HepG2 (cell line): ENCODE data around the gene DUS1L. TPM values are rescaled to one million over a fixed set of nuclear protein-coding genes. Genes with fewer than 3 reads are reported as not detected.

Experiments
- CBX2 ChIP-seq, 2 experiments: fragments of 200-600 bp in 1 of 2; sonication (generic); formaldehyde crosslinking in 1 of 2; IDR thresholded peaks; 2 replicates each; pipeline versions ENCODE4 v1.7.0 to v1.8.1; 2018 to 2022; ENCODE audit warnings: low read depth in 2 of 2, low read length in 1 of 2, mild to moderate bottlenecking in 1 of 2, missing genetic modification reagents in 1 of 2
- CHD2 ChIP-seq: IDR thresholded peaks from 2 replicates; pipeline ENCODE4 v1.6.1; 2011; ENCODE audit warnings: low read depth, low read length, improper control_type of control experiment
- FOXO1 ChIP-seq: sonication (generic); formaldehyde crosslinking; IDR thresholded peaks from 2 replicates; pipeline ENCODE4 v1.4.0; 2020; ENCODE audit warnings: missing genetic modification reagents
- HMG20A ChIP-seq: IDR thresholded peaks from 2 replicates; pipeline ENCODE4 v1.6.1; 2016; ENCODE audit warnings: borderline replicate concordance
- NCOA1 ChIP-seq: sonication (generic); formaldehyde crosslinking; IDR thresholded peaks from 2 replicates; pipeline ENCODE4 v1.9.0; 2021; ENCODE audit warnings: missing genetic modification reagents
- TCF7 ChIP-seq: sonication (generic); IDR thresholded peaks from 2 replicates; pipeline ENCODE4 v1.6.1; 2016; ENCODE audit warnings: antibody characterized with exemption, low read depth
- ZBTB20 ChIP-seq: sonication (generic); formaldehyde crosslinking; IDR thresholded peaks from 2 replicates; pipeline ENCODE4 v1.8.1; 2023; ENCODE audit warnings: missing genetic modification reagents, low read depth, mild to moderate bottlenecking, borderline replicate concordance
- ZNF362 ChIP-seq: sonication (generic); formaldehyde crosslinking; IDR thresholded peaks from 2 replicates; pipeline ENCODE4 v1.4.0; 2020; ENCODE audit warnings: missing genetic modification reagents, mild to moderate bottlenecking, borderline replicate concordance
- ZNF562 ChIP-seq: sonication (generic); formaldehyde crosslinking; IDR thresholded peaks from 2 replicates; pipeline ENCODE4 v1.8.0; 2022; ENCODE audit warnings: missing genetic modification reagents, borderline replicate concordance
- ZNF740 ChIP-seq: sonication (generic); formaldehyde crosslinking; IDR thresholded peaks from 2 replicates; pipeline ENCODE4 v1.4.0; 2020; ENCODE audit warnings: missing genetic modification reagents
- polyA plus RNA-seq, 8 experiments: library from polyadenylated mRNA; depleted of rRNA in 3 of 8; stranded (reverse) in 7 of 8; unstranded in 1 of 8; fragments of >200 nt; fragmentation: Illumina TruSeq in 4 of 8; extraction: Trizol in 4 of 8; gene quantifications; 2 replicates each; pipeline versions ENCODE4 v1.2.1 to v1.2.3, GENCODE V29; 2011 to 2016; ENCODE audit warnings: low read depth in 4 of 8, missing spikeins in 1 of 8, mixed read lengths in 1 of 8; ENCODE audit not compliant: insufficient read depth in 1 of 8
- total RNA-seq, 5 experiments: library from RNA; depleted of rRNA; stranded (reverse); fragments of >200 nt; fragmentation: Illumina TruSeq; extraction: Trizol; gene quantifications; 2 replicates each; pipeline ENCODE4 v1.2.3, GENCODE V29; 2016; ENCODE audit warnings: low read depth in 1 of 5
- TF ChIP-seq, protein P1 (sequence below): sonication (generic); formaldehyde crosslinking; IDR thresholded peaks from 2 replicates; pipeline ENCODE4 v1.4.0; 2020; ENCODE audit warnings: mild to moderate bottlenecking, low read depth, missing genetic modification reagents
- TF ChIP-seq, protein P2 (sequence below): sonication (generic); formaldehyde crosslinking; IDR thresholded peaks from 2 replicates; pipeline ENCODE4 v1.4.0; 2020; ENCODE audit warnings: low read depth, missing genetic modification reagents
- TF ChIP-seq, protein P3 (sequence below): sonication (generic); formaldehyde crosslinking; IDR thresholded peaks from 2 replicates; pipeline ENCODE4 v1.8.1; 2022; ENCODE audit warnings: mild to moderate bottlenecking, missing genetic modification reagents
- TF ChIP-seq, protein P4 (sequence below): sonication (generic); formaldehyde crosslinking; IDR thresholded peaks from 2 replicates; pipeline ENCODE4 v1.5.1; 2020; ENCODE audit warnings: missing genetic modification reagents, mild to moderate bottlenecking, borderline replicate concordance
- TF ChIP-seq, protein P5 (sequence below): sonication (generic); formaldehyde crosslinking; IDR thresholded peaks from 2 replicates; pipeline ENCODE4 v1.5.0; 2020; ENCODE audit warnings: missing genetic modification reagents

The DUS1L gene
- total and polyA plus RNA-seq, 2 of the 13 experiments (the other 11 are each of a cell fraction or from before 2014, with no cell fraction given): 81.0 to 109 TPM

DNA sequence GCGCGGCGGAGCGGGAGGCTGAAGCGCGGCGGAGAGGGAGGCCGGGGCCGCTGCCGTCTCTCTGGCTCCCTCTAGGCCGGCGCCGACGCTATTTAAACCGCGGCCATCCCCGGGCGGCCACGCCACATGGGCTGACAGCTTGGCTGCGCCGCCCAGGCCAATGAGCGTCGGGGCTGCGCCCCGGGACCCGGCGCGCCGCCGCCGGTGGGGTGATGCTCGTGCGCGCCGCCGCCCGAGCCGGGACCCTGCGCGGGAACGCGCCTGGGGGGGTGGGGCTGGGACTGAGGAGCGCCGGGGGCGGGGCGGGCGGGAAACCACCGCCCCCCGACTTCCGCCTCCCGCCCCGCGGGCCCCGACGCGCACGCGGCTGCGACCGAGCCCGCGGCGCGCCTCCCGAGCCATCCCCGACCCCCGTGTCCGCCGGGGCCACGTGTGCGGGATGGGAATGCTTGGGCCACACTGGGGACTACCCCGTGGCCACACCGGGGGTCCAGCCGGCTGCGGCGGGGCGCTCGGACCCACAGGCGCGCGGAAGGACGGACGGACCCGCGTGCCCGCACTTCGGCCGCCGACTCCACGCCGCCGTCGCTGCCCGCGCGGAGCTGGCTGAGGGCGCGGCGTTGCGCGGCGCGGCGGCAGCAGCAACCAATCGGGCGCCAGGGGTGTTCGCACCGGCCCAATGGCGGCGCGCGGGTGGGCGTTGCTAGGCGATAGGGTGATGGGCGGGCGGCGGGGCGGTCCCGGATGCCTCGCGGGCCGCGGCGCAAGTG, 32.8 kb upstream of the DUS1L start, which contains the start of gene FASN (continued):
- no peak for TF ChIP-seq HMG20A (CRISPR knock-in tag)
- TF ChIP-seq, protein P1, sequence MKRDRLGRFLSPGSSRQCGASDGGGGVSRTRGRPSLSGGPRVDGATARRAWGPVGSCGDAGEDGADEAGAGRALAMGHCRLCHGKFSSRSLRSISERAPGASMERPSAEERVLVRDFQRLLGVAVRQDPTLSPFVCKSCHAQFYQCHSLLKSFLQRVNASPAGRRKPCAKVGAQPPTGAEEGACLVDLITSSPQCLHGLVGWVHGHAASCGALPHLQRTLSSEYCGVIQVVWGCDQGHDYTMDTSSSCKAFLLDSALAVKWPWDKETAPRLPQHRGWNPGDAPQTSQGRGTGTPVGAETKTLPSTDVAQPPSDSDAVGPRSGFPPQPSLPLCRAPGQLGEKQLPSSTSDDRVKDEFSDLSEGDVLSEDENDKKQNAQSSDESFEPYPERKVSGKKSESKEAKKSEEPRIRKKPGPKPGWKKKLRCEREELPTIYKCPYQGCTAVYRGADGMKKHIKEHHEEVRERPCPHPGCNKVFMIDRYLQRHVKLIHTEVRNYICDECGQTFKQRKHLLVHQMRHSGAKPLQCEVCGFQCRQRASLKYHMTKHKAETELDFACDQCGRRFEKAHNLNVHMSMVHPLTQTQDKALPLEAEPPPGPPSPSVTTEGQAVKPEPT (CRISPR knock-in tag): peak; percentile 73
- TF ChIP-seq FOXO1 (CRISPR knock-in tag): no peak; the same call in none of the 2 replicates
- TF ChIP-seq ZBTB20 (CRISPR knock-in tag): no peak; the same call in 1 of the 2 replicates
- no peak for TF ChIP-seq ZNF362 (CRISPR knock-in tag)
- no peak for TF ChIP-seq NCOA1
- TF ChIP-seq CHD2: 0 out of 2 replicates have a peak, but pooled peaks have one; percentile 34
- TF ChIP-seq TCF7: no peak
- TF ChIP-seq, protein P2, sequence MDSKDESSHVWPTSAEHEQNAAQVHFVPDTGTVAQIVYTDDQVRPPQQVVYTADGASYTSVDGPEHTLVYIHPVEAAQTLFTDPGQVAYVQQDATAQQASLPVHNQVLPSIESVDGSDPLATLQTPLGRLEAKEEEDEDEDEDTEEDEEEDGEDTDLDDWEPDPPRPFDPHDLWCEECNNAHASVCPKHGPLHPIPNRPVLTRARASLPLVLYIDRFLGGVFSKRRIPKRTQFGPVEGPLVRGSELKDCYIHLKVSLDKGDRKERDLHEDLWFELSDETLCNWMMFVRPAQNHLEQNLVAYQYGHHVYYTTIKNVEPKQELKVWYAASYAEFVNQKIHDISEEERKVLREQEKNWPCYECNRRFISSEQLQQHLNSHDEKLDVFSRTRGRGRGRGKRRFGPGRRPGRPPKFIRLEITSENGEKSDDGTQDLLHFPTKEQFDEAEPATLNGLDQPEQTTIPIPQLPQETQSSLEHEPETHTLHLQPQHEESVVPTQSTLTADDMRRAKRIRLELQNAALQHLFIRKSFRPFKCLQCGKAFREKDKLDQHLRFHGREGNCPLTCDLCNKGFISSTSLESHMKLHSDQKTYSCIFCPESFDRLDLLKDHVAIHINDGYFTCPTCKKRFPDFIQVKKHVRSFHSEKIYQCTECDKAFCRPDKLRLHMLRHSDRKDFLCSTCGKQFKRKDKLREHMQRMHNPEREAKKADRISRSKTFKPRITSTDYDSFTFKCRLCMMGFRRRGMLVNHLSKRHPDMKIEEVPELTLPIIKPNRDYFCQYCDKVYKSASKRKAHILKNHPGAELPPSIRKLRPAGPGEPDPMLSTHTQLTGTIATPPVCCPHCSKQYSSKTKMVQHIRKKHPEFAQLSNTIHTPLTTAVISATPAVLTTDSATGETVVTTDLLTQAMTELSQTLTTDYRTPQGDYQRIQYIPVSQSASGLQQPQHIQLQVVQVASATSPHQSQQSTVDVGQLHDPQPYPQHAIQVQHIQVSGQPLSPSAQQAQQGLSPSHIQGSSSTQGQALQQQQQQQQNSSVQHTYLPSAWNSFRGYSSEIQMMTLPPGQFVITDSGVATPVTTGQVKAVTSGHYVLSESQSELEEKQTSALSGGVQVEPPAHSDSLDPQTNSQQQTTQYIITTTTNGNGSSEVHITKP (CRISPR knock-in tag): no peak
- TF ChIP-seq CBX2 (IDR thresholded peaks at IDR 0.05; ENCODE audit: low read depth, low read length): no peak
- TF ChIP-seq CBX2 (CRISPR knock-in tag; IDR thresholded peaks at IDR 0.05; ENCODE audit: low read depth): no peak
- TF ChIP-seq ZNF740 (CRISPR knock-in tag): peak; percentile 53; the same call in 1 of the 2 replicates
- TF ChIP-seq, protein P3, sequence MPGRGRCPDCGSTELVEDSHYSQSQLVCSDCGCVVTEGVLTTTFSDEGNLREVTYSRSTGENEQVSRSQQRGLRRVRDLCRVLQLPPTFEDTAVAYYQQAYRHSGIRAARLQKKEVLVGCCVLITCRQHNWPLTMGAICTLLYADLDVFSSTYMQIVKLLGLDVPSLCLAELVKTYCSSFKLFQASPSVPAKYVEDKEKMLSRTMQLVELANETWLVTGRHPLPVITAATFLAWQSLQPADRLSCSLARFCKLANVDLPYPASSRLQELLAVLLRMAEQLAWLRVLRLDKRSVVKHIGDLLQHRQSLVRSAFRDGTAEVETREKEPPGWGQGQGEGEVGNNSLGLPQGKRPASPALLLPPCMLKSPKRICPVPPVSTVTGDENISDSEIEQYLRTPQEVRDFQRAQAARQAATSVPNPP (CRISPR knock-in tag): peak; percentile 21; the same call in 1 of the 2 replicates
- TF ChIP-seq, protein P4, sequence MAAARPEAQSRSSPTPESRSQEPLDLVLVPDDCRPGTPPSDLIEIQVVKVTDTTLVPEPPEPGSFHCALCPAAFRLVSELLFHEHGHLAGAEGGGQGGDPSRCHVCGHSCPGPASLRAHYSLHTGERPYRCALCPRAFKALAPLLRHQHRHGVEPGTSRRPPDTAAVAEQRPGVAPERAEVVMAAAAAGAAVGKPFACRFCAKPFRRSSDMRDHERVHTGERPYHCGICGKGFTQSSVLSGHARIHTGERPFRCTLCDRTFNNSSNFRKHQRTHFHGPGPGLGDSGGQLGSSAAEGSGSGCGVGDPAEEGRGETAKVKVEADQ (CRISPR knock-in tag): peak; percentile 77; the same call in 1 of the 2 replicates
- peak; percentile 95; the same call in 1 of the 2 replicates for TF ChIP-seq ZNF562 (CRISPR knock-in tag)
- TF ChIP-seq, protein P5, sequence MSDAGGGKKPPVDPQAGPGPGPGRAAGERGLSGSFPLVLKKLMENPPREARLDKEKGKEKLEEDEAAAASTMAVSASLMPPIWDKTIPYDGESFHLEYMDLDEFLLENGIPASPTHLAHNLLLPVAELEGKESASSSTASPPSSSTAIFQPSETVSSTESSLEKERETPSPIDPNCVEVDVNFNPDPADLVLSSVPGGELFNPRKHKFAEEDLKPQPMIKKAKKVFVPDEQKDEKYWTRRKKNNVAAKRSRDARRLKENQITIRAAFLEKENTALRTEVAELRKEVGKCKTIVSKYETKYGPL: peak; percentile 67; the same call in 1 of the 2 replicates
